ENCODE results near the gene ANKMY1. TPM values are rescaled to one million over a fixed set of nuclear protein-coding genes. Genes with fewer than 3 reads are reported as not detected.

ANKMY1 gene
- total RNA-seq, 3 donors from 2014 or later (not counting 1 experiment from before 2014, with no cell fraction given): 43.8 to 51.5 (median 46.6) TPM

DNA sequence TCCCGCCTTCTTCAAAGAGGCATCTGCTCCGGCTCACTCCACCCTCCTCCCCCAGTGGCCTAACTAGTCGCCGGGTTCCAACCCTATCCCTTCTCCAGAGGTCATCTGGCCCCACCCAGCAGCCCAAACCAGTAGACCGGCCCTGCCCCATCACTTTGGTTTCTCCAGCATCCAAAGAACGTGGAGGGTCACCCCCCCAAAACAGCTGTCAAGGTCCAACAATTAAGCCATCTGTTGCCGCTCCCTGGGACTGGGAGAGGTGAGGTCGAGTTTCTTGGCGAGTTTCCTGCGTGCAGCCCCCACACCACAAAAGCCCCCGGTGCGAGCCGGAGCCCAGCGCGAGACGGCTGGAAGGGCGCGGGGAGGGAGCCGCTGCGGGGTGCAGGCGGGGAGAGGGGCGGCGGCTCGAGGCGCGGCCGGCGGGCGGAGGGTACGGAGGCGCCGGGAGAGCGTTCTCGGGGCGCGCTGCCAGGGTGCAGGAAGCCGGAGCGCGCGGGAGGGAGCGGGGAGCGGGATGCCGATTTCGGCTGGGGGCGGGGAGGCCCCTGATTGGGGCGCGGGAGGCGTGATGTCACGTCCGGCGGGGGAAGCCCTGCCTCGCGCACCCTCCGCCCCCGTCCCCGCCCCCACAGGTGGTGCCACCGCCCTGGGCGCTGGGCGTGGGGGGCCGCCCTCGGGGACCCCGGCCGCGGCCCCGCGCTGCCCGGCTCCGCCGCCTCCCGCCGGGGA, 122.9 kb downstream of the ANKMY1 start:
- Mint-ChIP-seq H3K27ac (peak overlapping the region in 1 of 2 donors; percentile 13), H3K4me3 (peak overlapping the region; percentile 86), H3K27me3 (ENCODE audit: low read depth in 2 of 2) (peaks cover 13 to 16% of the 10 kb centered on the region in 2 donors), H3K9me3 (no peaks in the 10 kb centered on the region), H3K36me3 (no peaks in the 10 kb centered on the region), H3K4me1 (peaks cover 0 to 13% of the 10 kb centered on the region in 2 donors)
- intact Hi-C loops (cut with micrococcal nuclease): loop anchor here (5.0 kb wide), 1 partner anchor 283 kb away; no protein-coding TSS in a partner anchor
- Histone ChIP-seq H3K9me3 (ENCODE audit: control insufficient read depth, insufficient read depth, low read length) (no peaks in the 10 kb centered on the region), H3K27me3 (ENCODE audit: control insufficient read depth, insufficient read depth, low read length) (peaks cover 21% of the 10 kb centered on the region), H3K36me3 (ENCODE audit: control insufficient read depth, insufficient read depth, low read length) (no peaks in the 10 kb centered on the region), H3K4me3 (ENCODE audit: low read length) (peak overlapping the region; percentile 24), H3K27ac (ENCODE audit: low read length) (no peak overlapping the region), H3K4me1 (ENCODE audit: control insufficient read depth, insufficient read depth, low read length) (peaks cover 17% of the 10 kb centered on the region)
- peak; percentile 80 to 85 (median 84) for ATAC-seq
- DNase-seq: peak; percentile 67 to 92
- TF ChIP-seq, protein P1, sequence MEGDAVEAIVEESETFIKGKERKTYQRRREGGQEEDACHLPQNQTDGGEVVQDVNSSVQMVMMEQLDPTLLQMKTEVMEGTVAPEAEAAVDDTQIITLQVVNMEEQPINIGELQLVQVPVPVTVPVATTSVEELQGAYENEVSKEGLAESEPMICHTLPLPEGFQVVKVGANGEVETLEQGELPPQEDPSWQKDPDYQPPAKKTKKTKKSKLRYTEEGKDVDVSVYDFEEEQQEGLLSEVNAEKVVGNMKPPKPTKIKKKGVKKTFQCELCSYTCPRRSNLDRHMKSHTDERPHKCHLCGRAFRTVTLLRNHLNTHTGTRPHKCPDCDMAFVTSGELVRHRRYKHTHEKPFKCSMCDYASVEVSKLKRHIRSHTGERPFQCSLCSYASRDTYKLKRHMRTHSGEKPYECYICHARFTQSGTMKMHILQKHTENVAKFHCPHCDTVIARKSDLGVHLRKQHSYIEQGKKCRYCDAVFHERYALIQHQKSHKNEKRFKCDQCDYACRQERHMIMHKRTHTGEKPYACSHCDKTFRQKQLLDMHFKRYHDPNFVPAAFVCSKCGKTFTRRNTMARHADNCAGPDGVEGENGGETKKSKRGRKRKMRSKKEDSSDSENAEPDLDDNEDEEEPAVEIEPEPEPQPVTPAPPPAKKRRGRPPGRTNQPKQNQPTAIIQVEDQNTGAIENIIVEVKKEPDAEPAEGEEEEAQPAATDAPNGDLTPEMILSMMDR (IDR thresholded peaks at IDR 0.05): no peak
- WGBS (ENCODE audit: insufficient coverage): 2% methylated on average over 71 of the region's 71 CpGs

DNA sequence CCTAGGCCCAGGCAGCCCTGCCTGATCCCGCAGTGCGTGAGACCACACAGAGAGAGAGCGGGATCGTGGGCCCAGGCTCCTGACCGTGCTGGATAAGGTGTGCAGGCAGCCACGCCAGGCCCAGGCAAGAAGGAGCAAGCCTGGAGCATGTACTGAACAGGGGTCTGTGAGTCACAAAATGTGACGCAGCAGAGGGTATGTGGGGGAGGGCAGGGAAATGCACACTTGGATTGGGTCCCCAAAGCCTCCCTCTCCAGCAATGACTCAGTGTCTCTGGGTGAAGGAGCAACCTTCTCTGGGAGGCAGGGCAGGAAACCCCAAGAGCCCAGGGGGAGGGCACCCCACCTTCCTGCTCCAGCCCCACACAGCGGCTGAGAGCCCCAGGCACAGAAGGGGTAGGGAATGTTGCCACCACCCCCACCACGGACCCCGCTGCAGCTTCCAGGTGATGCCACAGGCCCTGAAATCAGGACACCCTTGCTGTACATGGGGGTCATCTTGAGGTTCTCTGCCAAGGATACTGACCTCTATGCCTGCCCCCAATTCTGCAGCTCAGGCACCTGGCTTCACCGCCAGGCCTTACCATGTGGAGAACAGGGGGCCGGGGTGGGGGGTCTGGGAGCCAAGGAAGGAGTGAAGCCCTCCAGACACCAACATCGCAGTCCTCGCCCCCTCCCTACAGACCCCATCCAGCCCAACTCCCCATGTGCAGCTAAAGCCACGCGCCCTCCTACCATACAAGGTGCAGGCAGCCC, 123.6 kb downstream of the ANKMY1 start:
- H3K4me1 ChIP-seq (ENCODE audit: control insufficient read depth, insufficient read depth, low read length): peaks cover 17% of the 10 kb centered on the region
- intact Hi-C loops (cut with micrococcal nuclease): no loop called here
- WGBS (ENCODE audit: insufficient coverage): 80% methylated on average over 16 of the region's 16 CpGs
- no peak overlapping the region for H3K27ac ChIP-seq (ENCODE audit: low read length)
- no peaks in the 10 kb centered on the region for H3K9me3 Mint-ChIP-seq
- peaks cover 21% of the 10 kb centered on the region for H3K27me3 ChIP-seq (ENCODE audit: control insufficient read depth, insufficient read depth, low read length)
- DNase-seq: no peak
- peaks cover 13 to 16% of the 10 kb centered on the region in 2 donors for H3K27me3 Mint-ChIP-seq (ENCODE audit: low read depth in 2 of 2)
- no peaks in the 10 kb centered on the region for H3K36me3 ChIP-seq (ENCODE audit: control insufficient read depth, insufficient read depth, low read length)
- H3K9me3 ChIP-seq (ENCODE audit: control insufficient read depth, insufficient read depth, low read length): no peaks in the 10 kb centered on the region
- no peak for ATAC-seq
- H3K4me3 ChIP-seq (ENCODE audit: low read length): peak overlapping the region; percentile 24
- TF ChIP-seq, protein P1 (IDR thresholded peaks at IDR 0.05): no peak
- H3K27ac Mint-ChIP-seq: no peak overlapping the region
- peaks cover 0 to 13% of the 10 kb centered on the region in 2 donors for H3K4me1 Mint-ChIP-seq
- H3K36me3 Mint-ChIP-seq: no peaks in the 10 kb centered on the region
- H3K4me3 Mint-ChIP-seq: peak overlapping the region; percentile 86

DNA sequence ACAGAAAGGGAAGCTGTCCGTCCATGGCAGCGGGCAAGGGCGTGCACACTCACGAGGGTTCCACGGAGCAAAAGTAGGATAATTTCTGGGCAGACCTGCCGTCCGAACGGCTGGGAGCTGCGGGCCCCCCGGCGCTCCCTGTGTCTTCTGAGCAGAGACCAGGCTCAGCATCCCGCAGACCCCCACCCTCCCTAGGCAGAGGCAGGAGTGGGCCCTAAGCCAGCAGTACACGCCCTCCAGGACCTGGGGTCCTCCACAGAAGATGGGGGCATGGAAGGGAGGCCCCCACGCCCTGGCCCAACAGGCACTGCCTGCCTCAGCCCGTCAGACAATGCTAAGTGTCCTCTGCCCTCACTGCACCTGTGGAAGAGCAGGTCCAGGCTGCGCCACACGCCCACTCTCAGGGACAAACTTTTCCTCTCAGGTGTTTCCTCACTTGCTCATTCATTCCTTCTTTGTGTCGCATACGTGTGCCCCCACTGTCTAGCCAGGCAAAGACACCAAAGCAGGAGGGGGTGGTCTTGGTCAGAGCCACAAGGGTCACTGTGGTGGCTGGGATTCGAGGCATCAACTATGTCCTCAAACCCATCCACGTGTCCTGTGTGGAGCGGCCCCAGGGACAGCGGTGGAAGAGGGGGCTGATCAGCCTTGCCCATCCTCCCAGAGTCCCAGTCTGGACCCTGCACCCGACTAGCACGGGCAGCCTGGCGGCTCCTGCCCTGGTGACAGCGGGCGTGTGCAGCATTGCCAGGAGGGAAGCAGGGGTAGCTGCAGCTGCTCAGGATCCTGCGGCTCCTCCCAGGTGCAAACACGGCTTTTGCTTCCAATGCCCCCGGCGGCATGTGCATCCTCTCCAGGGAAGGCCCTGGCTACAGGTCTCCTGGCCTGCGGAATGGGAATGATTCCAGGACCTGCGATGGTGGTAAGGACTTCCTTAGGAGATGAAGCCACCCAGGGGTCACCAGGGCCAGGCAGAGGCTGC, 124.7 kb downstream of the ANKMY1 start:
- H3K27me3 ChIP-seq (ENCODE audit: control insufficient read depth, insufficient read depth, low read length): peaks cover 20% of the 10 kb centered on the region
- intact Hi-C loops (cut with micrococcal nuclease): no loop called here
- H3K9me3 Mint-ChIP-seq: no peaks in the 10 kb centered on the region
- TF ChIP-seq, protein P1 (IDR thresholded peaks at IDR 0.05): no peak
- no peak for ATAC-seq
- 83% methylated on average over 34 of the region's 34 CpGs for WGBS (ENCODE audit: insufficient coverage)
- H3K36me3 ChIP-seq (ENCODE audit: control insufficient read depth, insufficient read depth, low read length): no peaks in the 10 kb centered on the region
- no peak overlapping the region for H3K27ac ChIP-seq (ENCODE audit: low read length)
- no peak for DNase-seq
- H3K4me1 Mint-ChIP-seq: peaks cover 0 to 9% of the 10 kb centered on the region in 2 donors
- peak overlapping the region; percentile 75 for H3K4me3 Mint-ChIP-seq
- H3K4me1 ChIP-seq (ENCODE audit: control insufficient read depth, insufficient read depth, low read length): peaks cover 14% of the 10 kb centered on the region
- H3K9me3 ChIP-seq (ENCODE audit: control insufficient read depth, insufficient read depth, low read length): no peaks in the 10 kb centered on the region
- H3K27me3 Mint-ChIP-seq (ENCODE audit: low read depth in 2 of 2): peaks cover 13 to 18% of the 10 kb centered on the region in 2 donors
- H3K36me3 Mint-ChIP-seq: no peaks in the 10 kb centered on the region
- H3K4me3 ChIP-seq (ENCODE audit: low read length): no peak overlapping the region
- no peak overlapping the region for H3K27ac Mint-ChIP-seq

Data from natural killer cell (primary cell).